Lower leg skin (tissue), 3 donors: ENCODE measurements around the gene STARD13.

Experiments used
- POLR2A ChIP-seq, 2 donors: fragments of 450-650 bp; IDR thresholded peaks; one replicate each; pipeline ENCODE4 v1.6.1; 2016 to 2017; ENCODE audit warnings: antibody characterized with exemption in 2 of 2, mild to moderate bottlenecking in 1 of 2, moderate library complexity in 1 of 2
- TF ChIP-seq, protein P1 (sequence below), 3 donors: fragments of 450-650 bp; IDR thresholded peaks; one replicate each; pipeline ENCODE4 v1.5.1; 2016; ENCODE audit warnings: antibody characterized with exemption in 3 of 3, mild to moderate bottlenecking in 3 of 3, moderate library complexity in 2 of 3

DNA sequence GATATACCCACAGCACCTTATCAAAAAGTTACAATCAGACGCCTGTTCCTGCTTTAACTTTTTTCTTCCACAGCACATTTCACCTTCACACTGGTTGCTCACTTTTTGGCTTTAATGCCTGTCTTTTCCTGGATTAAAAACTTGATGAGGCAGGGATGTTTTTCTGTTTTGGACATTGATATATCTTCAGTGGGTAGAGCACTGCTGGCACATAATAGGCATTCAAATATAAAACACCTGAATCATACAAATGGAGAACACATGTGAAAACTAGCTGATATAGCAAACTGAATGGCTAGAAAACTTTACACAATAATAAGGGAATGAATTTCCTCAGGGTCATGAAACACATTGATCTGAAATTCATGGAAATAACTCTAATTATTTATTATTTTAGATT is 65.6 kb downstream of the STARD13 start:
- TF ChIP-seq POLR2A (IDR thresholded peaks at IDR 0.05), result no peak
- TF ChIP-seq, protein P1, sequence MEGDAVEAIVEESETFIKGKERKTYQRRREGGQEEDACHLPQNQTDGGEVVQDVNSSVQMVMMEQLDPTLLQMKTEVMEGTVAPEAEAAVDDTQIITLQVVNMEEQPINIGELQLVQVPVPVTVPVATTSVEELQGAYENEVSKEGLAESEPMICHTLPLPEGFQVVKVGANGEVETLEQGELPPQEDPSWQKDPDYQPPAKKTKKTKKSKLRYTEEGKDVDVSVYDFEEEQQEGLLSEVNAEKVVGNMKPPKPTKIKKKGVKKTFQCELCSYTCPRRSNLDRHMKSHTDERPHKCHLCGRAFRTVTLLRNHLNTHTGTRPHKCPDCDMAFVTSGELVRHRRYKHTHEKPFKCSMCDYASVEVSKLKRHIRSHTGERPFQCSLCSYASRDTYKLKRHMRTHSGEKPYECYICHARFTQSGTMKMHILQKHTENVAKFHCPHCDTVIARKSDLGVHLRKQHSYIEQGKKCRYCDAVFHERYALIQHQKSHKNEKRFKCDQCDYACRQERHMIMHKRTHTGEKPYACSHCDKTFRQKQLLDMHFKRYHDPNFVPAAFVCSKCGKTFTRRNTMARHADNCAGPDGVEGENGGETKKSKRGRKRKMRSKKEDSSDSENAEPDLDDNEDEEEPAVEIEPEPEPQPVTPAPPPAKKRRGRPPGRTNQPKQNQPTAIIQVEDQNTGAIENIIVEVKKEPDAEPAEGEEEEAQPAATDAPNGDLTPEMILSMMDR (IDR thresholded peaks at IDR 0.05), result no peak
